ENCODE measurements around the gene P2RY8. TPM values are rescaled to one million over a fixed set of nuclear protein-coding genes. Genes with fewer than 3 reads are reported as not detected.
"Not testable (repeated sequence)": the region's sequence is repeated elsewhere in the genome, so short reads cannot be mapped to it uniquely, and the experiment has no call there.

P2RY8 gene
- total and polyA plus RNA-seq, 10 donors = 8.1 to 32.2 (median 26.5) TPM

- H3K36me3 ChIP-seq = peaks cover 0 to 25% (median 0%) of the 10 kb centered on the region in 6 donors
- peaks cover 6 to 56% (median 41%) of the 10 kb centered on the region in 6 donors for H3K4me1 ChIP-seq
- intact Hi-C loops (cut with DNase I; ENCODE audit: low total_unique reads) = no loop called here
- H3K27ac ChIP-seq = peak overlapping the region in 6 of 8 donors; percentile 31 to 76 (median 64)
- no peak overlapping the region for H3K4me3 ChIP-seq
- H3K27me3 ChIP-seq (replicated peaks in 1 of 7) = no peaks in the 10 kb centered on the region
- H3K9me3 ChIP-seq = no peaks in the 10 kb centered on the region
- 83 to 92% (median 86%) methylated on average over 5 of the region's 5 CpGs for WGBS, 5 donors
- DNase-seq = peak; percentile 21
- no peak for TF ChIP-seq CTCF (IDR thresholded peaks at IDR 0.05 in 8 of 11, conservative IDR thresholded peaks at IDR 0.05 in 3 of 11)
- TF ChIP-seq POLR2A (IDR thresholded peaks at IDR 0.05) = no peak
- no peak for TF ChIP-seq POLR2AphosphoS5 (IDR thresholded peaks at IDR 0.05)
These were observed 50.8 kb downstream of the P2RY8 start for GRCh38 chrX:1486177-1486576.

DNA sequence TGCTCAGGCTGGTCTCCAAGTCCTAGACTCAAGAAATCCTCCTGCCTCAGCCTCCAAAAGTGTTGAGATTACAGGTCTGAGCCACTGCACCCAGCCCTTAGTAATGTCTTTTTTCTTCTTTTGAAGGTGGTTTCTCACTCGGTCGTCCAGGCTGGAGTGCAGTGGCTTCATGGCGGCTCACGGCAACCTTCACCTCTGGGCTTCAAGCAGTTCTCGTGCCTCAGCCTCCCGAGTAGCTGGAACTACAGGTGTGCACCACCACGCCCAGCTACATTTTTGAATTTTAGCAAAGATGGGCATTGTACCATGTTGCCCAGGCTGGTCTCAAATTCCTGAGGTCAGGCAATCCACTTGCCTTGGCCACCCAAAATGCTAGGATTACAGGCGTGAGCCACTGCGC lies 52.0 kb downstream of the P2RY8 start:
- Histone ChIP-seq H3K4me1 (peaks cover 9 to 68% (median 52%) of the 10 kb centered on the region in 6 donors), H3K9me3 (peaks cover 0 to 2% (median under 1%) of the 10 kb centered on the region in 8 donors), H3K27me3 (replicated peaks in 1 of 7) (no peaks in the 10 kb centered on the region), H3K27ac (peak overlapping the region in 3 of 8 donors; percentile 34 to 60 (median 49)), H3K36me3 (peaks cover 0 to 24% (median 0%) of the 10 kb centered on the region in 6 donors), H3K4me3 (no peak overlapping the region)
- 83 to 92% (median 88%) methylated on average over 8 to 9 of the region's 9 CpGs for WGBS, 5 donors
- intact Hi-C loops (cut with DNase I; ENCODE audit: low total_unique reads) = no loop called here
- TF ChIP-seq CTCF (IDR thresholded peaks at IDR 0.05 in 8 of 11, conservative IDR thresholded peaks at IDR 0.05 in 3 of 11) (no peak), POLR2AphosphoS5 (IDR thresholded peaks at IDR 0.05) (no peak)
- peak; percentile 18 for DNase-seq

DNA sequence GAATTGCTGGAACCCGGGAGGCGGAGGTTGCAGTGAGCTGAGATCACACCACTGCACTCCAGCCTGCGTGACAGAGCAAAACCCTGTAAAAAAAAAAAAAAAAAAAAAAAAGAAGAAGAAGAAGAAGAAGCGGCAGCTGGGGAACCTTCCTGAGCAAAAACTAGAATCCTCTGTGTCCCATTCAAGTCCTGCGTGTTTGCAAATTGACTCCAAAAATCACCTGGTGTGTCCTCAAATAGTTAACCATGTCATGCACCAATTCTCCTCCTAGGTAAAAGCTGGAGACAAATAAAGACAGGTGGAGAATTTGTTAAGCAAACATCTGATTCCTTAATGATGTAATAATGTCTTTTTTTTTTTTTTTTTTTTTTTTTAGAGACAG lies 52.4 kb downstream of the P2RY8 start:
- intact Hi-C loops (cut with DNase I; ENCODE audit: low total_unique reads) = no loop called here
- TF ChIP-seq POLR2AphosphoS5 (IDR thresholded peaks at IDR 0.05) (no peak), POLR2A (IDR thresholded peaks at IDR 0.05) (no peak), CTCF (IDR thresholded peaks at IDR 0.05 in 8 of 11, conservative IDR thresholded peaks at IDR 0.05 in 3 of 11) (no peak)
- peak overlapping the region in 4 of 8 donors; percentile 34 to 60 (median 50) for H3K27ac ChIP-seq
- H3K36me3 ChIP-seq = peaks cover 0 to 24% (median 0%) of the 10 kb centered on the region in 6 donors
- no peaks in the 10 kb centered on the region for H3K27me3 ChIP-seq (replicated peaks in 1 of 7)
- peaks cover 9 to 72% (median 55%) of the 10 kb centered on the region in 6 donors for H3K4me1 ChIP-seq
- no peak overlapping the region for H3K4me3 ChIP-seq
- peaks cover 0 to 6% (median 4%) of the 10 kb centered on the region in 8 donors for H3K9me3 ChIP-seq
- 55 to 74% (median 63%) methylated on average over 5 of the region's 5 CpGs for WGBS, 5 donors
- no peak for DNase-seq

DNA sequence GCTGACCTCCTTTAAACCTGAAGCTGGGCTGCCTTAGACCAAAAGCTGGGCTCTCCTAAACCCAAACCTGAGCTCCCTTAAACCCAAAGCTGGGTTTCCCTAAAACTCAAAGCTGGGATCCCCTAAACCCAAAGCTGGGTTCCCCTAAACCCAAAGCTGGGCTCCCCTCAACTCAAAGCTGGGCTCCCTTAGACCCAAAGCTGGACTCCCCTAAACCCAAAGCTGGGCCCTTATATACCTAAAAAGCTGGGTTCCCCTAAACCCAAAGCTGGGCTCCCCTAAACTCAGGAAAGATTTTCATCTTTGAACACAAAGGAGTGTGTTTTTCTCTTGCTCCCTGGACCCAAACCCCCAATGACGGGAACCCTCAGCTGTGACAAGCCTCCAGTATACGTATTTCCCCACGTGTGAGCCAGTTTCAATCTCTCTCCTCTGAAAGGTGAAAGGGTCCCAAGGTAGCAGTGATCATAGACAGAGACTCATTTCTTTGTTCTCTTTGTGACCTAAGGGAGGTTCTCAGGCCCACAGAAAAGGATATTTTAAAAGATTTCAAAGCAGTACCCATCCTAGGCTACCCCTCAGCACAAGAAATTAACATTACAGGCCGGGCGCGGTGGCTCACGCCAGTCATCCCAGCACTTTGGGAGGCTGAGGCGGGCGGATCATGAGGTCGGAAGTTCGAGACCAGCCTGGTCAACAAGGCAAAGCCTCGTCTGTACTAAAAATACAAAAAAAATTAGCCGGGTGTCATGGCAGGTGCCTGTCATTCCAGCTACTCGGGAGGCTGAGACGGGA lies 52.9 kb downstream of the P2RY8 start:
- peaks cover 0 to 12% (median 10%) of the 10 kb centered on the region in 8 donors for H3K9me3 ChIP-seq
- TF ChIP-seq POLR2AphosphoS5 (IDR thresholded peaks at IDR 0.05) = no peak
- no peak for TF ChIP-seq CTCF (IDR thresholded peaks at IDR 0.05 in 8 of 11, conservative IDR thresholded peaks at IDR 0.05 in 3 of 11)
- TF ChIP-seq POLR2A (IDR thresholded peaks at IDR 0.05) = no peak
- intact Hi-C loops (cut with DNase I; ENCODE audit: low total_unique reads) = no loop called here
- peak overlapping the region in 4 of 8 donors; percentile 34 to 60 (median 50) for H3K27ac ChIP-seq
- peaks cover 9 to 76% (median 55%) of the 10 kb centered on the region in 6 donors for H3K4me1 ChIP-seq
- no peaks in the 10 kb centered on the region for H3K27me3 ChIP-seq (replicated peaks in 1 of 7)
- peak; percentile 63 for DNase-seq
- H3K4me3 ChIP-seq = peak overlapping the region in 1 of 8 donors; percentile 10
- 68 to 81% (median 74%) methylated on average over 15 of the region's 15 CpGs for WGBS, 5 donors
- peaks cover 0 to 24% (median 0%) of the 10 kb centered on the region in 6 donors for H3K36me3 ChIP-seq

DNA sequence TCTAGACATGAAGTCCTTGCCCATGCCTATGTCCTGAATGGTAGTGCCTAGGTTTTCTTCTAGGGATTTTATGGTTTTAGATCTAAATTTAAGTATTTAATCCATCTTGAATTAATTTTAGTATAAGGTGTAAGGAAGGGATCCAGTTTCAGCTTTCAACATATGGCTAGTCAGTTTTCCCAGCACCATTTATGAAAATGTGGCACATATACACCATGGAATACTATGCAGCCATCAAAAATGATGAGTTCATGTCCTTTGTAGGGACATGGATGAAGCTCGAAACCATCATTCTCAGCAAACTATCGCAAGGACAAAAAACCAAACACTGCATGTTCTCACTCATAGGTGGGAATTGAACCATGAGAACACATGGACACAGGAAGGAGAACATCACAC lies 54.5 kb downstream of the P2RY8 start:
- WGBS, 5 donors = 100% methylated on average over 1 of the region's 2 CpGs; no CpG with 5 or more reads in 2 of the 5 donors
- H3K4me1 ChIP-seq = peaks cover 9 to 89% (median 55%) of the 10 kb centered on the region in 6 donors
- H3K36me3 ChIP-seq = peaks cover 0 to 24% (median 0%) of the 10 kb centered on the region in 6 donors
- H3K9me3 ChIP-seq = peaks cover 0 to 13% (median 10%) of the 10 kb centered on the region in 8 donors
- DNase-seq; intact Hi-C loops (cut with DNase I; ENCODE audit: low total_unique reads); H3K27me3 ChIP-seq (replicated peaks in 1 of 7): not testable (repeated sequence)
- H3K27ac ChIP-seq = peak overlapping the region; percentile 67 to 93 (median 86)
- peak overlapping the region in 1 of 8 donors; percentile 57 for H3K4me3 ChIP-seq

Measured in spleen (tissue), 11 donors.